COR-L47 (cell line): ENCODE data around the gene LAMP5.

Experiments
- DNase-seq: peaks from one replicate; lab custom pipeline; 2025; lab: John Stamatoyannopoulos, UW

Gene LAMP5, protein sequence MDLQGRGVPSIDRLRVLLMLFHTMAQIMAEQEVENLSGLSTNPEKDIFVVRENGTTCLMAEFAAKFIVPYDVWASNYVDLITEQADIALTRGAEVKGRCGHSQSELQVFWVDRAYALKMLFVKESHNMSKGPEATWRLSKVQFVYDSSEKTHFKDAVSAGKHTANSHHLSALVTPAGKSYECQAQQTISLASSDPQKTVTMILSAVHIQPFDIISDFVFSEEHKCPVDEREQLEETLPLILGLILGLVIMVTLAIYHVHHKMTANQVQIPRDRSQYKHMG

DNA sequence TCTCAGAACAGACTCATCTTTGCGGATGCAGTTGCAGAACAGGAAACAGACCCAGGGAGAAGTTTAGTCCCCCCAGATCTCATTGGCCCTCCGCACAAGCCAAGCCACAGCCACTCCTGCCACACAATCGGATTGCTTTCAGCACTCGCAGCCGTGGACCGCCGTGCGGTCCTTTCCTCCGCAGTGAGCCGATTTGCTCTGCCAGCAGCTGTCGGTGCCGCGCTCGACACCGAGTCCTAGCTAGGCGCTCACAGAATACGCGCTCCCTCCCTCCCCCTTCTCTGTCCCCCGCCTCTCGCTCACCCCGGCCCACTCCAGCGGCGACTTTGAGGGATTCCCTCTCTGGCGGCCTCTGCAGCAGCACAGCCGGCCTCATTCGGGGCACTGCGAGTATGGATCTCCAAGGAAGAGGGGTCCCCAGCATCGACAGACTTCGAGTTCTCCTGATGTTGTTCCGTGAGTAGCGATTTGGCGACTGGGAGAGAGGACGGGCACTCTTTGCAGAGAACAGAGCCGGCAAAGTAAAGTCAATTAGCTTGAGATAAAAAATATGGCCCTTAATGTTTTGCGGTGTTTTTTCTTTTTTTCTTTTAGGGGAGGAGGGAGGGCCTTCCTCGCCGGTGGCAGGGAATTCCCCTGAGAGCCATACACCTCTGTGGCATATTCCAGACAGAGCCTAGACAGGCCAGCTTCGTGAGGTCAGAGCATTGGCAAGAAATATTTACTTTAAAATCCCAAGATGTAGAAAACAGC, at the start of gene LAMP5:
TSS of gene LAMP5 (plus strand) at position 130 of the 753 bp plus-strand sequence. CDS start at position 393, 263 bp downstream.
- peak; percentile 30 for DNase-seq

DNA sequence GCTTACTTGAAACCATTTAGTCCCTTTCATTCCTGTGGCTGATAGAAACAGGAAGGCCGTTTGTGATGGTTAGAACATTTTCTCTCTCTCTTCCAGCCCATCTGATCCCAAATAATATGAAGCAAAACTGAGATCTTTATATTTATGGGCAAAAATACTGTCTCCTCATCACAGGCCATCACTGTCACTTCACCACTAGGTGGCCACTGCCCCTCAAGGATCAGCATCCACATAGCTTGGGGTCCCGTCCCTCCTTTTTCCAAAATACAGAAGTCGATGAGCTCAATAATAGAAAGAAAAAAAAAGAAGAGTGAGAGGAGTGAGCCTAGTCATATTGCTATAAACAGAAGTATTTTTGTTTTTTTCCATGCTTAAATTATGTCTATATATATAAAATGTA, 46.4 kb upstream of the LAMP5 start:
- DNase-seq = no peak

DNA sequence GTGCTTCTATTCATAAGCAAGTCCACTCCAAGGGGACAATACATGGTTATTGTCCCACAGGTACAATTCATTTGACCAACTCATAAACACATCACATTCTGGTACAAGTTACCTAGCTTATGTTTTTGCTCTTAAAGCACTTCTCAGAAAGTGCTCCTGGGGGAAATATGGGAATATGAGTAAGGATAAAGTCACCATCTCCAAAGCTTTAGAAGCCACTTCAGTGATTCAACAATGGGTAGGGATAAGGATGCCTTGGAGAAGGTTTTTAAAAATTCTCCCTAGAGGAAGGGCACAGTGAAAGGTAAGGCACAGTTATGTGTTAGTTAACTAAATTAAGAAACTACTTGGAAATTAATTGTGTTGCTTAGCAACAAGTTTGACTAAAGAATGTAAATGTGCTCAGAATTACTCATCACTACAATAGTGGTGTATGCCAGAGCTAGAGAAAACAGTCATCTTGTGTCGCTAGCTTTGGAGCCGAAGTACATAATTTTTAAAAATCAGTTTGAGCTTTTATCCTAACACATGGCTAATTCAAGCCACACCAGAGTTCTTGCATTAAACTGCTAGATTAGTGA, 39.5 kb upstream of the LAMP5 start:
- DNase-seq = no peak

DNA sequence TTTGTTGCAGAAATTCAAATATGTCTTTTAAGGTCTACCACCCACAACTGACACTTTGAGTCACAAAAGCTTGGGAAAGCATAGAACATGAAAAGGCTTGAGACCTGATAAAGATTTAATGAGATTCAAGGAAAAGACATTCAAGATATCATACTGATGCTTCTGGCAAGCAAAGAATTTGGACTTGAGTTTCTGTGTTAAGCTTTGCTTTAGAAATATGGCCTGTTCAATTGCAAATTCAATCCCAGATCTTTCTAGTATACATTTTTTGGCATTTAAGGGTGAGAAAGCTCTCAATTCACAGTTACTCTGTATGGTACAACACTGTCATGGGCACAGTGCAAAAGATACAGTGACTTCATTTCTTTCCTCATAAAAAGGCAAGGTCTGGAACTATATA, 38.9 kb upstream of the LAMP5 start:
- no peak for DNase-seq

DNA sequence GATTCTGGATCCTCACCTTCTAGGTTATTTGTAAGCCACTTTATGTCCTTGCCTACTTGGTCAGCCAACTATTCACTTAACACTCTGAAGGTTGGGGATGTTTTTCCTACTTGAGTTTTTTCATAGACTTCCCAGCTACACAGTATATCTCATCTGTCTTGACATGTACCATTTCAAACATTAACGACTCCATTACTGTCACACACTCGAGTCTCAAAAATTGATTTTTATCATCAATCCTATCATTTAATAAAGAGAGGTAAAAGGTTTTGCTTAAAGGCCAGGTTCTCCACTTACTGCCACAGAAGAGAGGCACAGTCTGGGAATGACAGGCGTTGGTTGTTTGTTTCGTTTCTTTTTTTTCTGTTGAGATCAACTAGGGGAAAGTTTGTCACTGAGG, 38.2 kb upstream of the LAMP5 start:
- DNase-seq = no peak

DNA sequence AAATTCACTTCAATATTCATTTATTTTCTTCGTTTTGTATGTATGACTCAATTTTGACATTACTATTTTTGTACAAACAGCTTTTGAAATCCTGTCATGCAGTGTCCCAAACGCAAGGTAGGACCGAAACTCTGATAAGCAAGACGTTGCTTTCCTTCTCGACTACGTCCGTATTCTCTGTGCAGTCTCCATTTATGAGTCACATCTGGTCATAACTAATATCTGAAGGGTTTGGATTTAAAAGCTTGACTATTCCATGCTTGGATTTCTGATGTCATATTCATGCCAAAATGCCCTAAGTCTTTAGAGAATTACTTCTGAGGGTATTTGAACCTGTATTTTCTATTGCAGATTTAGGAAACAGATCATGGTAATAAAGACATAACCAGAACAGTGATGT, 37.8 kb upstream of the LAMP5 start:
- DNase-seq = no peak

DNA sequence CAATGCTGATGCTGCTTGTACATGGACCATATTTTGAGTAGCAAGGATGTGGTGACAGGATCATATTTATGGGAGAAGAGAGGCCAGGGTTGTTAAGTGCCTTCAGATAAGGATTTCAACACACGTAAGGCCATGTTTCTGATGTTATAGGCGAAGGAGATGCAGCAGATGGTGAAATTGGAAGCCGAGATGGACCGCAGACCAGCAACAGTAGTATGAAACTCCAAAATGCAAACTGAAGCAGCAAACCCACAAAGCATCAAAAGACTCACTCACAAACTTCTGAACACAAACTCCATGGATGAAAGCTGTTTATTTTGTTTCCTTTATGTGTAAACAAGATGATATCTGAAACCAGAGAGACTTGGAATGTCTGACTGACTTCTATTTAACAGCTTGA, 35.6 kb upstream of the LAMP5 start:
- no peak for DNase-seq

DNA sequence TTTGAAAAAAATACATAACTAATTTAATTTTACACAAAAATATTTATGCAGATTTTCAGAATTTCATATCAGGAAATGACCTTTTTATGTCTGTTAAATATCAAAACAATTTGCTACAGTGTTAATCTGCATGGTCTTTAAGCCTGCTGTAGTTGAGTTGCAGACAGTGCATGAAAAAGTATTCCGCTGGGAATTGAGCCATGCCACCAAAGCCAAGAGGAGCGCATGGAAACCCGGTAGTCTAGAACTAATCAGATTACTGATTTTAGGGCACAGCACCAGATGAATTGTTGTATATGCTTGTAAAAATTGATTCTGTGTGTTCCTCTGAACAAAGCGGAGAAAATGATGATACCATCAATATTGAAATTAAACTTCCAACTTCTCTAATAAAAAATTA, 34.3 kb upstream of the LAMP5 start:
- no peak for DNase-seq

DNA sequence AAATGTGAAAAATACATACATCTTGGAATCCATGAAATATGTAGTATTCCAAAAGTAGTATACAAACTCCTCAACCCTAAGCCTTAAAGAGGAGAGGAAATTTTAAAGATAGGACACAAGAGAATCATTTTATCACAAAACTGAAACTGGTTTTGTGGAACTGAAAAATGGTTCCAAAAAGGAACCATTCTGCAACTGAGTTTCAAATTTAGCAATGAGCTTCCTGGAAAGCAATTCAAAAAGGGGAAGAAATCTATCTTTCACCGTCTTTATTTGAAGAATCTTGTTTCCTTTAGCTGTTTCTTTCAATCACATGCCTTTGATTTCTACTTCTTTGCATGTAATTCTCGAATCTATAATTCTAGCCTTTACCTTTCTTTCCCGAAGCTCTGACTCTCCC, 32.2 kb upstream of the LAMP5 start:
- DNase-seq = no peak

DNA sequence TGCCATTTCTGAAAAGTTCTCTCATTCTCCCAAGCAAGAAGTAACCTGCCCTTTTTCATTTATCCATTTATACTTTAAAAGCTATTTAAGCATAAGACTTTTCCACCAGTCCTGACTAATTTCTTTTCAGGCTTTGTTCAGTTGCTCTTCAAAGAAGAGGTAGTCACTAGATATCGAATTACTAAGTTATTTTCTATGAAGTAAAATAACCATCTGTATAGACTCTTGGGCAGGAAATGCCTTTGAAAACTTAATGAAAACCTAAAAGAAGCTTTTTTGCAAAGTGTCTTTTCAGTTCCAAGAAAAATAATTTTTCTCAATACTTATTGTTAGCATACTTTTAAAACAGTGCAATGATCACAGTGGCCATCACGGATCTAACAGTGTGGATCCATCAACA, 31.3 kb upstream of the LAMP5 start:
- DNase-seq = no peak

DNA sequence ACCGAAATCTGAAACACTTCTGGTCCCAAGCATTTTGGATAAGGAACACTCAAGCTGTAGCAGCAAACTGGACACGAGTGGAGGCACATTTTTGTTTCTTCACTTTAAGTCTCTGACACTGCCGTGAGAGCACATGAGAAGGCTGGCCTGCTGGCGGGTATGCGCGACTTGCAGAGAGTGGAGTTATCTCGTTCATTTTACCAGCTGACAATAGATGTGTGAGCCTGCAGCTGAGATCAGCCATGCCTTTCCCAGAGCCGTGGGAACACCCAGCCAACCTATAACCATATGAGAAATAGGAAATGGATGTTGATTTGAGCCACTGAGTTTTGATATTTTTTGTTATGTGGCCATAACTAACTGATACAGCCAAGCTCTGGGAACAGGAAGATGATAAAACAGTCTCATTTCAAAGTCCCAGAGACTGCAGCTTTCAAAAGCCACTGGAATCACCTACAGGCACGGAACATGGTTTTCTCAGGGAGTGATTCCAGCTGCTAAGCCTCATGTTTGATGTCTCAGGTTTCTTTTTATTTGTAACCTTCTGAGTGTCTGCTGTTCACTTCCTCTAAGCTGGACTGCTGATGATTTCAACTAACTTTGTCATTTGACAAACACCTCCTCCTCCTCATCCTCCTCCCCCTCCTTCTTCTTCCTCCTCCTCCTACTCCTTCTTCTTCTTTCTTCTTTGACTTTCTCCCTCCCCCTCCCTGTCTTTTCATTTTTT, 28.6 kb upstream of the LAMP5 start:
- DNase-seq = no peak

DNA sequence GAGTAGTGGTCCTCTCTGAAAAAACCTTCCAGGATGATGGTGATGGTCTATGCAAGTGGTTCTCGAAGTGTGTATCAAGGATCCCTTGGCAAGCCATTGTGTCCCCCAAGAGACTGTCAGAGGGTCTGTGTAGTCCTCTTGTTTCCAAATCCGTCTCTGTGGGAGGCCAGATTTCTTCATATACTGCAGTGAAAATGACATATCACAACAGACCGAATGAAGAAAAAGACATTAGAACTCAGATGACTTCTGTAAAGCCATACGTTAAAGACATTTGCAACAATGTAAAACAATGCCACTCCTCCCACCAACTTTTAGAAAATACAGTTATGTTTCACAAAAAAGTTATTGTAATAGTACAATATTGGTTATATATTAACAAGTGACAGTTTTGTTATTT, 27.2 kb upstream of the LAMP5 start:
- DNase-seq = no peak

DNA sequence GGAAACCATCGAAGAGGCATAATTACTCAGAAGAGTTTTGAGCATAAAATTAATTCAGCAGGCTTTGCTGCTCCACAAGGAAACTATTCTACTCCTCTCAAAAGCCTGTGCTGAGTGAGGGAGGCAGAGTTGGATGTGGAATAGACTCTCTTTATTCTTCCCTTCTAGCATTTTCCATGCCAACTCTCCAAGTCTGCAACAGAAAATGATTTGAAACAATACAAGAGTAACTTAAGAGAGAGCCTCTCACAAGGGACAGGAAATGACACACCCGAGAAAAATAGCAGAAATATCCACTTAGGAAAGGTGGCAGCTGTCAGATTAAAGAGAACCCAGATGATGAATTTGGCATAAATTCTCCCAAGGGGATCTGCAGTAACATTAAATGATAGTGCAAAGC, 26.3 kb upstream of the LAMP5 start:
- DNase-seq = no peak

DNA sequence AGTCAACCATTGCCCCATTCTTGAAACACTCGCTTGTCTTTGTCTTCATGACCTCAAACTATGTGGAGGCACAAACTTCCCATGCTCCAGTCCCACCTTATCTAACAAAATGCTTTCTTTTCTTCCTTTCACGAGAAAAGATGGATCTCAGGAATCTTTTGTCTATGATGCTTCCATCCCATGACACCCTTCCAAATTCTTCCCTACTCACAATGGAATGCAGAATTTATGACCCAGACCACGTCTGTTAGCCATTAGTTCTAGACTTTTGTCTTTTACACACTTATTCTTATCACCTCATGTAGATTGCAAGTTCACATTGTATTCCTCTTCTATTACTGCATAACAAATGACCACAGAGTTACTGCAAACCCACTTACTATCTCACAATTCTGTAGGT, 24.2 kb upstream of the LAMP5 start:
- no peak for DNase-seq

DNA sequence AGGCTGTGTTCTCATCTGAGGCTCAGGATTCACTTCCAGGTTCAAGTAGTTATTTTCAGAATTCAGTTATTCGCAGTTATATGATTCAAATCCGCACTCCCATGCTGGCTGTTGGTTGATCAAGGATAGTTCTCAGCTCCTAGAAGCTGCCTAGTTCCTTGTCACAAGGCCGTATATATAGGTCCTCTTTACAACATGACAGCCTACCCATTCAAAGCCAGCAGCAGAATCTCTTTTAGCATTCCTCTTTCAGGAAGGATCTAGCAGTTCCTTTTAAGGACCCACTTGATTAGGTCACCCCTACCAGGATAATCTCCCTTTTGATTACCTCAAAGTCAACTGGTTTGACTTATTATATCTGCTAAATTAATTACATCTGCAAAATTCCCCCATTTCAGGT, 23.8 kb upstream of the LAMP5 start:
- no peak for DNase-seq

DNA sequence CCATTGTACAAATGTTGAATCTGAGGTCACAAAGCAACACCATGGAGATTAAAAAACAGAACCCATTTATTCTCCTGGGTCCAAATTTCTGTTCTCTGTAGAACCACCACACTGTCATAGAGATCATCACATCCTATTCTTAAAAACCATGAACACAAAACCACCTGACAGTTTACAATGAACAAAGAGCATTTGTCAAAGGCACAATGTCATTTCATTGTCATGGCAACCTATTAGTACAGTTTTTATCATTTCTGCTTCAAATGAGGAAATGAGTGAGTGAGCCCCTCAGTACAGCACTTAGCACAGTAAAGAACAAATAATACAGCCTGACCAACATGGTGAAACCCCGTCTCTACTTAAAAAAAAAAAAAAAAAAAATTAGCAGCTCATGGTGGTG, 23.1 kb upstream of the LAMP5 start:
- no peak for DNase-seq

DNA sequence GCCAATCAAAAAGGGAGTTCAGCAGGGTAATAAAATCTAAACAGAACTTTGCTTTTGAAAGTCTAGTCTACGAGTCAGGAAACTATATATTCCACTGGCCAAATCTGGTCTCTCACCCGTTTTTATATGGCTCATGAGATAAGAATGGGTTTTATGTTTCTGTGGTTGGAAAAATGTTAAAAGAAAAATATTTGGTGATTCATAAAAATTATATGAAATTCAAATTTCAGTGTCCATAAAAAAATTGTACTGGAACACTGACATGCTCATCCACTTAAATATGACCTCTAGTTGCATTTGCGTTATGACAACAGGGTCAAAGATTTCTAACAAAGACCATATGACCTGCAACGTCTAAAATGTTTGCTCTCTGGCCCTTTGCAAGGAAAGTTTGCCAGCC, 22.3 kb upstream of the LAMP5 start:
- DNase-seq = no peak

DNA sequence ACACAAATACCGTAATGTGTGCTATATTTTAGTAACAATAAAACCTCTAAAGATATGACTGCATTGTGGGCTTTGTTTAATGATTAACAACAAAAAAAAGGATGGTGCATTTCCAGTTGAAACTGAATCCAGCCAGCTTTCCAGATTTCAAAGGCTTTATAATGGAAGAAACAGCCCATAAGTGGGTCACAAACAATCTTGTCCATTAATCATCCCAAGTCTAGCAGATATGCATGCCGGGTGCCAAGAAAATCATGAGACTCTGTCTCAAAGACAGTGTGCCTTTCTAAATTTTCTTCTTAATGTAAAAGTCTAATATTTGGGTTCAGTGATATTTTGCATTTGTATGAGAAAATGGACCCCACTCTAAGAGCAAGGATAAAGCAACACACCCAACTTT, 20.6 kb upstream of the LAMP5 start:
- DNase-seq = no peak

DNA sequence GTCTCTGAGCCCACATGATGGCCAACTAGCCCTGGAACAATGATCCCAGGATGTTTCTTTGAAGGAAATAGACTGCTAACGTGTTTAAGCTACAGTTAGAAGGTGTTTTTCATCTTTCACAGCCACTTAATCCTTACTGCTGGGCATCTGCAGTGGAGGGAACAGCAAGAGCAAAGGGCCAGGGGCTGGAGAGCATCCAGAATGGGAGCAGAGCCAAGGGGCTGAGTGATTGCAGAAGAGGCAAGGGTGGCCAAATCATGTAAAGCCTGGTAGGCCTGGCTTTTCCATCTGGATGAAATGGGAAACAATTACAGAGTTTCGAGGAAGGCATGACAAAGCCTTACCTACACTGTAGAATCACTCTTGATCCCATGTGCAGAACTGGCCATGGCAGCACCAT, 18.7 kb upstream of the LAMP5 start:
- DNase-seq = no peak

DNA sequence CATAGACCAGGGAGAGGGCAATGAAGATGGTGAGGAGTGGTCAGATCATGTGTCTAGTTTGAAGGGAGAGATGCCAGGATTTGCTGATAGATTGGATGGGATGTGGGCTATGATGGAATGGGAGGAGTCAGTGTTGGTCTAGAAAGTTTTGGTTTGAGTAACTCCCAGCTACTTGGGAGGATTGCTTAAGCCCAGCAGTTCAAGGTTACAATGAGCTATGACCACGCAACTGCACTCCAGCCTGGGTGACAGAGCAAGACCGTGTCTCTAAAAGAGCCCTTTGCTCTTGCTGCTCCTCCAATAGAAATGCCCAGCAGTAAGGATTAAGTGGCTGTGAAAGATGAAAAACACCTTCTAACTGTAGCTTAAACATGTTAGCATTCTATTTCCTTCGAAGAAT, 18.2 kb upstream of the LAMP5 start:
- no peak for DNase-seq

DNA sequence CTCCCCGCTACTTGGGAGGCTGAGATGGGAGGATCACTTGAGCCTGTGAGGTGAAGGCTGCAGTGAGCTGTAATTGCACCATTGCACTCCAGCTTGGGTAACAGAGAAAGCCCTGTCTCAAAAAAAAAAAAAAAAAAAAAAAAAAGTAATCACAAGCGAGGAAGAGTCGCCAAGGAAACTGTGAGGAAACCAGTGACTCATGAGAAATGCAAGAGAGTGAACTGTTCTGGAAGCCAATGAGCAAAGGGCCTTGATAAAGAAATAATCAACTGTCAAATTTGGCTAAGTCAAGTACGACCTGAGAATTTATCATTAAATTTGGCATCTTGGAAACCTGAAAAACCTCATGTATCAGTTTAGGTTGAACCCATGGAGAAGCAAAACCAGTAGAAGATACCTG, 16.1 kb upstream of the LAMP5 start:
- no peak for DNase-seq

DNA sequence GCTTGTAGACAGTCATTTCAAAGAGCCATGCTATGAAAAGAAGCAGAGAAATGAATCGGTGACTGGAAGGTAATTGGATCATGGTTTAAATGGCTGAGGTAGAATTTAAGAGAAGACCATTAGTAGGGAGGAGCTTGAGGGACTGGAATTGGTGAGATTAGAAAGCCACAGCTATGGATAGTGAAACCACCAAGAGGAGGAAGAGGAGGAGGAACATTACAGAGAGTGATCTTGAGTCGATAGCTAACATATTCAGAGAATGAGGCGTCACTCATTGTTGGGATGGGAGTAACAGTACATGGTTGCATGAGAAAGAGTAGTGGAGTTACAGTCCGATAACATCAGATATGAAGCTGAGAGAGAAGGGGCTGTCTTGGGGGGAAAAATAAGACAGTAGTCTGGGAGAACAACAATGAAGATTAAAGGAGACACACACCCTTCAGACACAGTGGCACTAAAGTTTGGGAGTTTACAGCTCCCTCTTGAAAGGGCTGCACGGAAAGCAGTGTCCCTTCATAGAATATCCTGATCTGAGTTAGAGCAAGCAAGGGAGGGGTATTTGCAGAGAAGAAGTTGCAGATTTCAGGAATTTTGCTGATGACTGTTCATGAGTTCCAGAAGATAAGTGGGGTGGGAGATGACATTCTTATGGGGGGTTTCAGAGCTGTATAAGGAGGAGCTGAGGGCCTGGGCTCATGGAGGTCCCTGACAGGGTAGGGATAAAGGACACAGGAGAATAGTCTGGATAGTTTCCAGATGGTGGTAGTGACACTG, 15.1 kb upstream of the LAMP5 start:
- DNase-seq = no peak
